OCI-LY1 (cell line): ENCODE results near the gene RNF151.

Experiments
- H2AFZ ChIP-seq: fragments of 200-600 bp; sonication (generic), shearing (Covaris generic); 2 replicates; pipeline ENCODE4 v1.6.0; 2014; ENCODE audit warnings: antibody characterized with exemption, mild to moderate bottlenecking, low read length
- H3F3A ChIP-seq: fragments of 200-600 bp; sonication (generic), shearing (Covaris generic); 2 replicates; pipeline ENCODE4 v1.6.0; 2014; ENCODE audit warnings: mild to moderate bottlenecking, antibody characterized with exemption, low read length, moderate library complexity; ENCODE audit not compliant: insufficient read depth
- H3K27ac ChIP-seq: fragments of 200-600 bp; sonication (generic); 2 replicates; pipeline ENCODE4 v1.5.1; 2014; ENCODE audit warnings: low read length, mixed run types, mild to moderate bottlenecking, low read depth; ENCODE audit not compliant: poor library complexity, severe bottlenecking
- H3K27me3 ChIP-seq: fragments of 200-600 bp; sonication (generic); 2 replicates; pipeline ENCODE4 v1.6.0; 2014; ENCODE audit warnings: antibody characterized with exemption, mild to moderate bottlenecking, low read length, moderate library complexity; ENCODE audit not compliant: insufficient read depth
- H3K36me3 ChIP-seq: fragments of 200-600 bp; sonication (generic); 2 replicates; pipeline ENCODE4 v1.6.1; 2014; ENCODE audit warnings: mild to moderate bottlenecking, antibody characterized with exemption, low read length, moderate library complexity, mixed read lengths; ENCODE audit not compliant: insufficient read depth
- H3K4me1 ChIP-seq: fragments of 200-600 bp; sonication (generic); 2 replicates; pipeline ENCODE4 v1.5.1; 2014; ENCODE audit warnings: mild to moderate bottlenecking, low read length, moderate library complexity; ENCODE audit not compliant: insufficient read depth, severe bottlenecking
- H3K4me2 ChIP-seq: fragments of 200-600 bp; sonication (generic), shearing (Covaris generic); 2 replicates; pipeline ENCODE4 v1.6.1; 2014; ENCODE audit warnings: low read length
- H3K4me3 ChIP-seq: fragments of 200-600 bp; sonication (generic); 2 replicates; pipeline ENCODE4 v1.5.1; 2014; ENCODE audit warnings: low read length, low read depth, mild to moderate bottlenecking, mixed read lengths; ENCODE audit not compliant: poor library complexity, severe bottlenecking
- H3K79me2 ChIP-seq: fragments of 200-600 bp; shearing (Covaris generic); 2 replicates; pipeline ENCODE4 v1.6.1; 2016; ENCODE audit warnings: mixed run types, low read length, mixed read lengths; ENCODE audit not compliant: insufficient read depth
- H3K9ac ChIP-seq: fragments of 200-600 bp; sonication (generic), shearing (Covaris generic); 2 replicates; pipeline ENCODE4 v1.6.1; 2014; ENCODE audit warnings: mild to moderate bottlenecking, low read length, mixed read lengths
- H3K9me2 ChIP-seq: fragments of 200-600 bp; sonication (generic), shearing (Covaris generic); 2 replicates; pipeline ENCODE4 v1.6.1; 2014; ENCODE audit warnings: low read depth, mild to moderate bottlenecking, low read length, mixed read lengths
- H3K9me3 ChIP-seq: fragments of 200-600 bp; shearing (Covaris generic); 2 replicates; pipeline ENCODE4 v1.6.1; 2014; ENCODE audit warnings: low read length, mixed read lengths
- H4K20me1 ChIP-seq: fragments of 200-600 bp; sonication (generic), shearing (Covaris generic); 2 replicates; pipeline ENCODE4 v1.6.0; 2016; ENCODE audit warnings: mild to moderate bottlenecking, low read length; ENCODE audit not compliant: insufficient read depth
- EZH2 ChIP-seq: fragments of 200-600 bp; sonication (generic), shearing (Covaris generic); IDR thresholded peaks from 2 replicates; pipeline ENCODE4 v1.8.0; 2017; ENCODE audit warnings: borderline replicate concordance, mixed run types, mild to moderate bottlenecking, antibody characterized with exemption, low read length, moderate library complexity, mixed read lengths
- TF ChIP-seq, protein P1 (sequence below): fragments of 200-600 bp; sonication (generic), shearing (Covaris generic); IDR thresholded peaks from 2 replicates; pipeline ENCODE4 v1.5.1; 2017; ENCODE audit warnings: mild to moderate bottlenecking, antibody characterized with exemption, low read length, moderate library complexity, mixed read lengths

RNF151 gene

DNA sequence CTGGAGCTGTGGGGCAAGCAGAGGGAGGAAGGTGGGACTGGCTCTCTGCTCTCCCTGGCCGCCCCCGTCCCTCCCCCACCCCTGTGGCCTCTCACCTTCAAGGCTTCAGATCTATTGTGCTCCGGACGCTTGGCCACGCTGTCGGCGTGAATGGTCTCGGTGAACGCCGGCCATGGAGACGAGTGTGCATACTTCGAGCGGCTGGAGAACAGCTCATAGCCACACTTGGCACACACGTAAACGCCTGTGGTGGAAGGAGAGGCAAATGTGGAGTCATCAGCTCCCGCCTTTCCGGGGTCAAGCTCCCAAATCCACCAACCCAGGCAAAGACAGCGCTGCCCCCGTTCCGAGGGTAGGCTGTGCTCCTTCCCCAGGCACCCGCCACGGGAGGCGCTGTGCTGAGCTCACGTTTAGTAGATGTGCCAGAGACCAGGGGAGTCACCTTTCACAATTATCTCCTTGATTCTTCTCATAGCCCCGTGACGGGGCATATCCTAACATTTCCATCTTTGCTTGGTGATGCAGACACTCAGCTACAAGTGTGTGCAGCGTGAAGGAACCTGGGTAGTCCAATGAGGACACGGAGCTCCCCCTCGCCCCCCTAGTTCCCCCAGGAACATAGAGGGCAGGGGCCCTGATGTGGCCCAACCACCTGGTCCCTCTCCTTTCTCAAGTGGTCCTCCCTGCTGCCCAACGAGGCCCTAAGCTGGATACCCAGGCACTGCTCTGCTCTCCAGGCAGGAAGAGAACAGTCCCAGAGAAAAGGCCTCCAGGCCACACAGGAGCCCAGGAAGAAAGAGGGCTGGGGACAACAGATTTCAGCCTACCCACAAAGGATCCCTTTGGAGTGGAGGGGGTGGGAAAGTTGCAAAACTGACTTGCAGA is 25.3 kb upstream of the RNF151 start:
- Histone ChIP-seq H3K36me3 (peaks cover 12% of the 10 kb centered on the region), H3K4me3 (peak overlapping the region; percentile 77), H3K9ac (peak overlapping the region; percentile 78; the same call in 1 of the 2 replicates), H4K20me1 (no peaks in the 10 kb centered on the region), H3K9me3 (no peaks in the 10 kb centered on the region), H3K27ac (peak overlapping the region; percentile 40), H3K9me2 (no peaks in the 10 kb centered on the region), H3K27me3 (no peaks in the 10 kb centered on the region), H3K79me2 (no peaks in the 10 kb centered on the region), H3F3A (no peaks in the 10 kb centered on the region), H3K4me1 (peaks cover 14% of the 10 kb centered on the region), H3K4me2 (peak overlapping the region; percentile 78), H2AFZ (no peak overlapping the region)
- TF ChIP-seq, protein P1, sequence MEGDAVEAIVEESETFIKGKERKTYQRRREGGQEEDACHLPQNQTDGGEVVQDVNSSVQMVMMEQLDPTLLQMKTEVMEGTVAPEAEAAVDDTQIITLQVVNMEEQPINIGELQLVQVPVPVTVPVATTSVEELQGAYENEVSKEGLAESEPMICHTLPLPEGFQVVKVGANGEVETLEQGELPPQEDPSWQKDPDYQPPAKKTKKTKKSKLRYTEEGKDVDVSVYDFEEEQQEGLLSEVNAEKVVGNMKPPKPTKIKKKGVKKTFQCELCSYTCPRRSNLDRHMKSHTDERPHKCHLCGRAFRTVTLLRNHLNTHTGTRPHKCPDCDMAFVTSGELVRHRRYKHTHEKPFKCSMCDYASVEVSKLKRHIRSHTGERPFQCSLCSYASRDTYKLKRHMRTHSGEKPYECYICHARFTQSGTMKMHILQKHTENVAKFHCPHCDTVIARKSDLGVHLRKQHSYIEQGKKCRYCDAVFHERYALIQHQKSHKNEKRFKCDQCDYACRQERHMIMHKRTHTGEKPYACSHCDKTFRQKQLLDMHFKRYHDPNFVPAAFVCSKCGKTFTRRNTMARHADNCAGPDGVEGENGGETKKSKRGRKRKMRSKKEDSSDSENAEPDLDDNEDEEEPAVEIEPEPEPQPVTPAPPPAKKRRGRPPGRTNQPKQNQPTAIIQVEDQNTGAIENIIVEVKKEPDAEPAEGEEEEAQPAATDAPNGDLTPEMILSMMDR = peak; percentile 60
- TF ChIP-seq EZH2 = no peak

DNA sequence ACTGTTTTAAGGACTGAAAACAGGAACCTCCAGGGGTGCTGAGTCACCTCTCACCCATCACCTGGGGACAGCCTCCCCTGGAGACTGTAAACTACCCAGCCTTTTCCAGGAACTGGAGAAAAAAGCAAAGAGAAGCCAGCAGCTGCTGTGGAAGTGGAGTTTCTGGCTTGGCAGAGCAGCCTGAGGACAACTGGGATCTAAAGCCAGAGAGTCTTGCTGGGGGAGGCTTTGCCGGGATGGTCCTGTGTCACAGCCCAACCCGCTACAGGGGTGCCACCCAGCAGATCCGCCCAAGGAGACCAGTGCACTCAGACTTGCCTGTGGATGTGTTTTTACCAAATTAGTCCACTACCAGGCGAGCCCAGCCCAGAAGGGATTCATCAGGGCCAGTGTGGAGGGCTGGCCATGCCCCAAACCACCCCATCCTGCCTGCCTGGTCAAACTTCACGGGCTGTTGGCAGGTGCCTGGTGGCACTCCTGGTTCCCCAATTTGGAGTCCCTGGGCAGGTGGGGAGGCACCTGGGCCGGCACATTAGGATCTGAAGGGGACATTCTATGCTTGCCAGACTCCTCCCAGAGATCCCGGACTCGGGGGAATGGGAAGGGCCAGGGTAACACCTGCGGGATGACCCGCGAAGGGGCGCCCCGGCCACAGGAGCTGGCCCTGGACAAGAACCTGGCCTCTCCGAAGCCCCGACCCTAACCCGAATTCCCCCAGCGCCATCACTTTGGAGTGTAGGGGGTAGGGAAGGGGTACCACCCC is 24.4 kb upstream of the RNF151 start:
- TF ChIP-seq, protein P1 = no peak
- no peak for TF ChIP-seq EZH2
- H3K4me3 ChIP-seq = peak overlapping the region; percentile 77
- no peak overlapping the region for H2AFZ ChIP-seq
- H3K27ac ChIP-seq = peak overlapping the region; percentile 40
- no peaks in the 10 kb centered on the region for H3F3A ChIP-seq
- no peaks in the 10 kb centered on the region for H3K79me2 ChIP-seq
- no peaks in the 10 kb centered on the region for H3K9me3 ChIP-seq
- peaks cover 14% of the 10 kb centered on the region for H3K4me1 ChIP-seq
- H4K20me1 ChIP-seq = no peaks in the 10 kb centered on the region
- no peaks in the 10 kb centered on the region for H3K9me2 ChIP-seq
- H3K27me3 ChIP-seq = 0 out of 2 replicates have a peak, but pooled peaks cover 6% of the 10 kb centered on the region
- peak overlapping the region; percentile 78 for H3K9ac ChIP-seq
- H3K4me2 ChIP-seq = peak overlapping the region; percentile 78
- H3K36me3 ChIP-seq = peaks cover 12% of the 10 kb centered on the region

DNA sequence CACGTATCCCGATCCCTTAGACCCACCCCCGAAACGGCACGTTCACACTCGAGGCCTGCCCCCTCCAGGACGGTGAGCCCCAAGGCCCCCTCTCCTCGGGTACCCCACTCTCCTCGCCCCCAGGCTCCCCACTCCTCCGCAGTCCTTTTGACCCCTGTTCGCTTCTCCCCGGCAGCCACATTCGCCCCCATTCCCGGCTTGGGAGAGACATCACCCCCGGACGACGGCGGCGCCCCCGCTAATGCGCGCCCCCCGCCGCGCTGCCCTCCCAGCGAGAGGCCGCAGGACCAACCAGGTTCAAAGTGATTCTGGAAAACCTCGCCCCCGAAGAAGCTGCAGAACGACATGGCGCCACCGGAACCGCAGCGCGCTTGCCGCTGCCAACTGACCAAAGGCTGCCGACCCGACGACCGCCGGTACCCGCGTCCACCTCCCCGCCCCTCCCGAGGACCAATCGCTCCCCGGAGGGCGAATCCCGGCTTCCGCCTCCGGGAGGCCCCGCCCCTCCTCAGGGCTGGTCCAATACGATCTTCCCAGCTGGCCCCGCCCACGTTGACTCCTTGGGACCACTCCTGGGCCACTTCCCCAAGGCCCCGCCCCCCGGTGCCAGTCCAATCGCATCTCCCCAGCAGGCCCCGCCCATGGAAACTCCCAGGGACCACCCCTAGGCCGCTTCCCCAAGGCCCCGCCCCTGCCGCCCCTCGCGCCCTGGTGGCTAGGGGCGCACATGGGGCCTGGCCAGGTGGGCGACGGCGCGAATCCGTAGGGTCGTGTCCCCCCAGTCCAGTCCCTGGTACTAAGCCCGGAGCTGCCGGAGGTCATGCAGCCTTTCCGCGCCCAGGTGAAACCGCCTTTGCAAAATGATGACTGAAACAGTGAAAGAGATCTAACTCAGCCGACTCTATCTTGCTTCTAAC is 23.6 kb upstream of the RNF151 start, which contains the start of gene MSRB1:
MSRB1 (minus strand) TSS at position 390 of the 917 bp plus-strand sequence; CDS start at position 347, 43 bp downstream.
- H3K4me2 ChIP-seq = peak within 1 kb of the TSS; percentile 78
- no peak within 1 kb of the TSS for H2AFZ ChIP-seq
- TF ChIP-seq EZH2 = no peak
- TF ChIP-seq, protein P1 = no peak; the same call in 1 of the 2 replicates
- no peaks in the 10 kb centered on the region for H3K79me2 ChIP-seq
- peaks cover 6% of the 10 kb centered on the region; the same call in 1 of the 2 replicates for H3K36me3 ChIP-seq
- no peaks in the 10 kb centered on the region for H3K9me2 ChIP-seq
- H3F3A ChIP-seq = no peaks in the 10 kb centered on the region
- 0 out of 2 replicates have a peak, but pooled peaks cover 6% of the 10 kb centered on the region for H3K27me3 ChIP-seq
- H3K9me3 ChIP-seq = no peaks in the 10 kb centered on the region
- H3K4me3 ChIP-seq = peak within 1 kb of the TSS; percentile 77
- H3K27ac ChIP-seq = peak within 1 kb of the TSS; percentile 40
- H4K20me1 ChIP-seq = no peaks in the 10 kb centered on the region
- peak within 1 kb of the TSS; percentile 78 for H3K9ac ChIP-seq
- H3K4me1 ChIP-seq = peaks cover 14% of the 10 kb centered on the region
